Measurements from ENCODE around the gene IL1RN.

The IL1RN gene

DNA sequence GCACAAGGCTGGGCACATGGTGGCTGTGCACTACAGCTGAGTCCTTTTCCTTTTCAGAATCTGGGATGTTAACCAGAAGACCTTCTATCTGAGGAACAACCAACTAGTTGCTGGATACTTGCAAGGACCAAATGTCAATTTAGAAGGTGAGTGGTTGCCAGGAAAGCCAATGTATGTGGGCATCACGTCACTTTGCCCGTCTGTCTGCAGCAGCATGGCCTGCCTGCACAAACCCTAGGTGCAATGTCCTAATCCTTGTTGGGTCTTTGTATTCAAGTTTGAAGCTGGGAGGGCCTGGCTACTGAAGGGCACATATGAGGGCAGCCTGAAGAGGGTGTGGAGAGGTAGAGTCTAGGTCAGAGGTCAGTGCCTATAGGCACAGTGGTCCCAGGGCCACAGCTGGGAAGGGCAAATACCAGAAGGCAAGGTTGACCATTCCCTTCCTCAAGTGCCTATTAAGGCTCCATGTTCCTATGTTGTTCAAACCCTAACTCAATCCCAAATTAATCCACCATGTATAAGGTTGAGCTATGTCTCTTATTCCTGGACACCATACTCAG is 2.2 kb downstream of the IL1RN start:
- DNase-seq: no peak

DNA sequence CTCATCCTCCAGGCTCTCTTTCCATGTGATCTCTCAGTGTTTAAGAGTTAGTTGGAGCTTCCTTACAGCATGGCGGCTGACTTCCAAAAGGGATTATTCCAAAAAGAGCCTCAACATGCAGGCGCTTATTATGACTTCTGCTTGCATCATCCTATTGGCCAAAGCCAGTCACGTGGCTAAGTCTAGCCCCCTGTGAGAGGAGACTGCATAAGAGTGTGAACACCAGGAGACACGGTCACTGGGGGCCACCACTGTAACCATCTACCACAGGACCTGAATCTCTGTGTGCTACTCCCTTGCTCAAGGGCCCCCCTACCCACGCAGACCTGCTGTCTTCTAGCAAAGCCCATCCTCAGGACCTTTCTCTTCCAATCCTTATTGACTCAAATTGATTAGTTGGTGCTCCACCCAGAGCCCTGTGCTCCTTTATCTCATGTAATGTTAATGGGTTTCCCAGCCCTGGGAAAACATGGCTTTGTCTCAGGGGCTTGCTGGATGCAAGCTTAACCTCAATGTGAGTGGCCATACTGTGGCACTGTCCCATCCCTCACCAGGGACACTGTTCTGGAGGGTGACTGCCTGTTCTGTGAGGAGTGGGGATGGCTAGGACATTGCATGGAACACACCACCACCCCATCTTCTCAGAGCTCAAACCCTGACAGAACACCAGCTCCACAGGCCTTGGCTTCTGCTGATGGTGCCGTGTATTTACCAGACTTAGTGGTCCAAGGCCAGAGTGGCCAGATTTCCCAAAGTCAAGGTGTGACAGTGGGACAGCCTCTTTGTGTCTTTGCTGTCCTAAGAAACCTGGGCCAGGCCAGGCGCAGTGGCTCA is 4.2 kb downstream of the IL1RN start:
- no peak for DNase-seq

DNA sequence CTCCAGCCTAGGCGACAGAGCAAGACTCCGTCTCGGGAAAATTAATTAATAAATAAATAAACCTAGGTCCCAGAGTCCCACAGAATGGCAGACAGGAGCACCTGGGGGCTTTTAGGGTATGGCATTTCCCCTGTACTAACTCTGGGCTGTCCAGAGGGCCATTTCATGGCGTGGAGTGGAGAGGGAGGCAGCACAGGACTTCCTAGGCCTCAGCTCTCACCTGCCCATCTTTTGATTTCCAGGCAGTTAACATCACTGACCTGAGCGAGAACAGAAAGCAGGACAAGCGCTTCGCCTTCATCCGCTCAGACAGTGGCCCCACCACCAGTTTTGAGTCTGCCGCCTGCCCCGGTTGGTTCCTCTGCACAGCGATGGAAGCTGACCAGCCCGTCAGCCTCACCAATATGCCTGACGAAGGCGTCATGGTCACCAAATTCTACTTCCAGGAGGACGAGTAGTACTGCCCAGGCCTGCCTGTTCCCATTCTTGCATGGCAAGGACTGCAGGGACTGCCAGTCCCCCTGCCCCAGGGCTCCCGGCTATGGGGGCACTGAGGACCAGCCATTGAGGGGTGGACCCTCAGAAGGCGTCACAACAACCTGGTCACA is 5.1 kb downstream of the IL1RN start:
- no peak for DNase-seq

- DNase-seq: no peak
These were observed 6.6 kb downstream of the IL1RN start for GRCh38 chr2:113133704-113134598.

- no peak for DNase-seq
These were observed 7.3 kb downstream of the IL1RN start for GRCh38 chr2:113134717-113135116.

GRCh38 chr2:113135317-113135716 is 7.9 kb downstream of the IL1RN start:
- no peak for DNase-seq

GRCh38 chr2:113136828-113137775 is 9.7 kb downstream of the IL1RN start:
- DNase-seq: no peak

- DNase-seq: no peak
These were observed 10.4 kb downstream of the IL1RN start for GRCh38 chr2:113137827-113138226.

GRCh38 chr2:113138428-113139322 is 11.3 kb downstream of the IL1RN start:
- peak; percentile 53 for DNase-seq

GRCh38 chr2:113141451-113141850 is 14.1 kb downstream of the IL1RN start:
- DNase-seq: no peak

- no peak for DNase-seq
These were observed 14.9 kb downstream of the IL1RN start for GRCh38 chr2:113142290-113142689.

GRCh38 chr2:113144259-113144658 is 16.9 kb downstream of the IL1RN start:
- DNase-seq: no peak

- no peak for DNase-seq
These were observed 21.5 kb downstream of the IL1RN start for GRCh38 chr2:113148606-113149552.

DNA sequence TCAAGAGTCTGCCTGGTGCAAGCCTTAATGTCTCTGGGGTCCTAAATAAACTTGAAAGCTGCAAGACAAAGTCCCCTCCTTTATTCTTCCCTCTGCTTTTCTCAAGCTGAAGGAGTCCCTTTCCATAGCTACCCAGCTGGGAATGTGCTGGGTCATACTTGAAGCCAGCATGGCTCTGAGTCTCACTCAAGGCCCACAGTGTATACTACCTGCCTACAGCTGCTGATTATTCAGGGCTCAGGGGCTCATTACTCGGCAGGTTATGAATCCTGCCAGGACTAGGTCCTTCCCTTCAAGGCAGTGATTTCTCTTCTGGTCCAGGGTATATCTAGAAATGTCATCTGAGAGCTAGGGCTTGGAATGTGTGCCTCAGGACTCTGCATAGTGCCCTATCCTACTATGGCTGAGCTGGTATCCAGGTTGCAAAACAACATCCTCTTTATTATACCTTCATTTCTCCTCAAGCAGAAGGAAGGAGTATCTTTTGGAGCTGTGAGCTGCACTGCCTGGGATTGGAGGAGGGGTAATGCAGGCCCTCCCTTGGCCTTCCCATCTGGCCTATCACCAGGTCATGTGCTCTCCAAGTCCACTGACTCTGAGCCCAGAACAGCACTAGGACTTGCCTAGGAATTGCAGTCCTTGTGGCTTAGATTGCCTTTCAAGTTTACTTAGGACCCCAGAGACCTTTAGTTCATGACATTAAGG is 22.3 kb downstream of the IL1RN start:
- no peak for DNase-seq

DNA sequence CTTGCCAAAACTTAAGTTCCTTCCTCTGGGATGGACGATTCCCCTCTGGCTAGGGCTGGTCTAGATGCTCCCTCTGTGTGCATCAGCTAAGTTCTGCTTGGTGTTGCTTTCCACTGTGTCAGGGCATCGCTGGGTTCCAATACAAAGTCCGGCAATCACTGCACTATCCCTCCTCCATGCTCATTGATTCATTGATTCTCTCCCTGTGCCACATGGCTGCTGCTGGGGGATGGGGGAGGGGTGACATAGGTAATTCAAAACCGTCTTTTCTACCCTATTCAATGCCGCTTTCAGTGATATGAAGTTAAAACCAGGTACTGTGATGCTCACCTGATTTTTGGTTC is 22.8 kb downstream of the IL1RN start:
- DNase-seq: no peak

GRCh38 chr2:113155331-113155730 is 27.9 kb downstream of the IL1RN start:
- DNase-seq: no peak

GRCh38 chr2:113156278-113157117 is 29.1 kb downstream of the IL1RN start:
- no peak for DNase-seq
